GM18526 (cell line): ENCODE measurements around the gene PEX5.
A peak's percentile ranks its signal among the peaks of the same experiment; 100 is the strongest.

Experiments used
- POLR2A ChIP-seq: IDR thresholded peaks from 3 replicates; pipeline ENCODE4 v1.6.1; 2011; ENCODE audit not compliant: insufficient read length; ENCODE audit errors: extremely low read depth

PEX5 gene

DNA sequence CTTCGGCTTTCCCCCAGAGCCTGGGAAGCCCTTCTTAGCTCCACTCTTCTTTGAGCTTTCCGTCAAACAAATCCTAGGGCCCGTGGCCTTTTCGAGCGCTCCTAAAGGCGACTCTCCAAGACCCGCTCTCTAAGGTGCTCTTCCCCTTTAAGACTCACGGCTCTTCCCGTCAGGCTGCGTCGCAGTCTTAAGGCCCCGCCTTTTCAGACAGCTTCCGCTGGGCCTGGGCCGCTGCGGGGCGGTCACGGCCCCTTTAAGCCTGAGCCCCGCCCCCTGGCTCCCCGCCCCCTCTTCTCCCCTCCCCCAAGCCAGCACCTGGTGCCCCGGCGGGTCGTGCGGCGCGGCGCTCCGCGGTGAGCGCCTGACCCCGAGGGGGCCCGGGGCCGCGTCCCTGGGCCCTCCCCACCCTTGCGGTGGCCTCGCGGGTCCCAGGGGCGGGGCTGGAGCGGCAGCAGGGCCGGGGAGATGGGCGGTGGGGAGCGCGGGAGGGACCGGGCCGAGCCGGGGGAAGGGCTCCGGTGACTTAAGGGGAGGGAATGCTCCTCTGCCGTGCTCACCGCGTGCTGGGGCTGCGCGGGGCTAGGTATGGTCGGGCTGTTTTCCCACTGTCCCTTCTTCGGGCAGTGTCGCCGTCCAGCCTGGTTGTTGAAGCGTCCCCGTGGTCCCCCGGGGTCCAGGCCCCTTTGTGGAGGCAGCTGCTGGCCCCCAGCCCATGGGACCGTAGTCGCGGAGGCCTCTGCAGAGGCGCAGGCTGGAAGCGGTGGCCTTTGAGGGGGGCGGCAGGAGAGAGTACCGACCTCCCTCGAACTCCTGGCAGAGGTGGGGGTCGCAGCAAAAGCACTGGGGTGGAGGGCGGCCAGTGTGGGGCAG lies at the start of gene PEX5:
TSS of gene PEX5 (plus strand) at position 289 of the 870 bp plus-strand sequence. CDS start 692 bp downstream, outside the sequence.
- peak; percentile 60 for TF ChIP-seq POLR2A

DNA sequence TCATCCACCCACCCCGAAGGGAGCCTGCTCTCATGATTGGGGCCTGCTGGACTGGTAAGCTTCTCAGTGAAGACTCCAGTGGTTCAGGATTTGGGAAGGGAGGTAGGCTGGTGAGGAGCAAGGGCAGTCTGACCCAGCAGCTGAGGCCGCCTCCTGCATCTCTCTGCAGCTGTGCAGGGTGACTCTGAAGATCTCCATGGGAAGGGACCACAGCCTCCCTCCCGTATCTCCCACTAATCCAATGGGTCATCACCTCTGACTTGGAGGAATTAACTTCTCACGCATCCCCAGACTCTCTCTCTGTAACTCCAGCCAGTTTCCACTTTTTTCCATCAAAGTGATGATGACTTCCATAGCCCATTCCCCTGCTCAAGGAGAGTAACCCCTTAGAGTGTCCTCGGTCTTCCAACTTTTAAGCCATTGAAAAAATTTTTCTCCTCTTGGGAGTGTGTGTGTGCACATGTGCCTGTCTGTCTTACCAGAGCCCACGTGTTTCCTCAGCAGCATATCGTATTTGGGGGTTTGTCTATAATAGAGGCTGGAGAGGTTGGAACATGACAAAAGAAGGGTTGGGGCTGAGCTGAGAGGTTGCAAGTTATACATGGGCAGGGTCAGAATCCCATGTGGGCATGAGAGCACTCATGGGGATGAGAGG lies 48.0 kb upstream of the PEX5 start:
- no peak for TF ChIP-seq POLR2A

DNA sequence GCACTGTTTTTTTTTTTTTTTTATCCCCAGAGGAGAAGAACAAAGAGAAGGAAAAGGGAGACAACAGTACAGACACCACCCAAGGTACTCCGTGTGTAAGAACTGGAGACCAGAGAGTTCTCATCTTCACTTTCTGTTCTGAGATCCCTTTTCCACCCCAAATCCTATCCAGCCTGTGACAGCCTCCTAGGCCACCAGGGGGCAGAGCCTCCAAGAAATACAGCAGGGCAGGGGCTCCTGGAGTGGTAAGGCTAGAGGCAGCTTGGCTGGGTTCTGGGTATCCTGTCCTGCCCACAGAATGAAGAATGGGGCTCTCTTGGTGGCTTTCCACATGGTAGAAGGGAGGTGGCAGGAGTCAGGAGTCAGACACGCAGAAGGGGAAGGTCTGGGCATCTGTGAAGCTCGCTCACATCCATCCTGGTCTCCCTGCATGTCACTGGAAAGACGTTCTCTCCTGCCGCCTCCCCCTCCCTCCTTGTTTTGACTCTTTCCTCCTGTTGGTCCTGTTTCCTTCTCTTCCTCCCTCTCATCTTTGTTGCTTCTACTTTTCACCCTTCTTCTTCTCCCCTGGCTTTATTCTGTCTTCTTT lies 47.3 kb upstream of the PEX5 start:
- TF ChIP-seq POLR2A, result no peak

DNA sequence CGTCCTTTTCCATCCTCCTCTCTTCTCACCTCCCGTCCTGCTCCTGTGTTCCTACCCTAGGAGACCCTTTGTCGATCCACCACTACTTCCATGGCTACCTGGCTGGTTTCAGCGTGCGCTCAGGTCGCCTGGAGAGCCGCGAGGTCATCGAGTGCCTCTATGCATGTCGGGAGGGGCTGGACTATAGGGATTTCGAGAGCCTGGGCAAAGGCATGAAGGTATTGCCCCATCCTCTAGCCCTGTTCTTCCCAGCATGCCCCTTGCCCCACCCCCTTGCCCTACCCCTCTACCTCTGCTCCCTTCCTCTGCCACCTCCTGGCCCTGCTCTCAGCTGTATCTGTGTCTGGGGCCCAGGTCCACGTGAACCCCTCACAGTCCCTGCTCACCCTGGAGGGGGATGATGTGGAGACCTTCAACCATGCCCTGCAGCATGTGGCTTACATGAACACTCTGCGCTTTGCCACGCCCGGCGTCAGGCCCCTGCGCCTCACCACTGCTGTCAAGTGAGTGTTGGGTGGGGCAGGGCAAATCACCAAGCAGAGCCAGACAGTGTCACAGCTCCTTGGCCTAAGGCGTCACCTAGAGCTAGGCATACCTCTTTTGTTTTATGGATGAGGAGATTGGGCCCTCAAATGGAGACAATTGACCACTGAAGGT lies 46.5 kb upstream of the PEX5 start:
- TF ChIP-seq POLR2A, result no peak

DNA sequence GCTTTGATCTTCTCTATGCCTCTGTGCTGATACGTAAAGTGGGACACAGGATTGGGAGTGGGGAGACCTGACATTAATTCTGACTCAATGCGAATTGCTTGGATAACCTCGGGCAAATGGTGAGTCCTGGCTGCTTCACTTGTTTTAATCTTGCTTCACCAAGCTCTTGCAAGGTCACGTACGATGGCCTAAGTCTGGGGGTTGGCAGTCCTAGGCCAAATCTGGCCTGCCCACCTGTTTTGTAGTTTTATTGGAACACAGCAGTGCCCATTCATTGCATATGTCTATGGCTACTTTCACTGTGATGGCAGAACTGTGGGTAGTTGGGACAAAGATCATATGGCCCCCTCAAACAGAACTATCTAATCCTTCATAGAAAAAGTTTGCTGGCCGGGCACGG lies 45.9 kb upstream of the PEX5 start:
- no peak for TF ChIP-seq POLR2A

DNA sequence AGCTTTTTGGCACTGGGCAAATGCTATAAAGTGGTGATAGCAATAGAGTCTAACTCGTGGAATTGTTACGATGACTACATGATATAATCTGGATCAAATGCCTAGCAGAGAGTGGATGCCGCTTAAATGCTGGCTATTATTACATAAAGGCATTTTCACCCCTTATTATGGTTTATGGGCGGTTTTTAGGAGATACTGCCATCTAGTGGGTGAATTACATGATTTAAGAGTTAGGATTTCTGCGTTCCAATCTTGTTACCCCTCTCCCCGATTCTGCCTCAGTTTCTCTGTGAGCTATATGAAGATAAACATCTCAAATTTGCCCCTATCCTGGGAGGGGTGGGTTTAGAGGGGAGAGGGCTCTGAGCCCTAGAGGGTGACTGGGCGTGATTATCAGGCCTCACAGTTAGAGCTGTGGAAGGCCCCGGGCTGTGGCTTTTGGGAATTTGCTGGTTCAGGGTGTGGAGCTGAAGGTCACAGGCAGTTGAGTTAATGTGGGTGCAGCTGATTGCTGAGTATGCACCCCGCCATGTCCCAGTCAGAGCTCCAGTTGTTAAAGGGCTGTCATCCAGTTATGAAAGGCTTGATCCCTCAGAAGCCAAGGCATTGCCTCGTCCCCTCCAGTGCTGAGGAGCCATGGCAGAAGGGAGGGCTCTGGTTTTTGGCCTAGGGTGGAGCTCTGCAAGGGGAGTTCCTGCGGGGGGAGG lies 44.9 kb upstream of the PEX5 start:
- no peak for TF ChIP-seq POLR2A

DNA sequence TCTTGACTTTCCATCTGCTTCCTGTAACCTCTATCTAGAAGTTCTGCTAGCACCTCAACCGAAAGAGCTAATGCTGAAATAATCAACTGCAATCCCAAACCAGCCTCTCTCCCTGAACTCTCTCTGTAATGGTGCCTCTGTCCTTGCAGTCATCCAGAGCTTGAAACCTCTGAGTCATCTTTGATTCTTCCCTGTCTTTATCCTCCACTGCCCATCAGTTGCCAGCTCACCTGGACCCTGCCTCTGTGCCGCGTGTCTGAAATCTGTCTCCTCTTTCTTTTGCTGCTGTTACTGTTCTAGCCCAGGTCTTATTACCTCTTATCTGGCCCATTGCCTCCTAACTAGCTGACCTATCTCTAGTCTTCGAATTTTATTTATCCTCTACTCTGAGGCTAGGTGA lies 43.8 kb upstream of the PEX5 start:
- TF ChIP-seq POLR2A, result no peak

DNA sequence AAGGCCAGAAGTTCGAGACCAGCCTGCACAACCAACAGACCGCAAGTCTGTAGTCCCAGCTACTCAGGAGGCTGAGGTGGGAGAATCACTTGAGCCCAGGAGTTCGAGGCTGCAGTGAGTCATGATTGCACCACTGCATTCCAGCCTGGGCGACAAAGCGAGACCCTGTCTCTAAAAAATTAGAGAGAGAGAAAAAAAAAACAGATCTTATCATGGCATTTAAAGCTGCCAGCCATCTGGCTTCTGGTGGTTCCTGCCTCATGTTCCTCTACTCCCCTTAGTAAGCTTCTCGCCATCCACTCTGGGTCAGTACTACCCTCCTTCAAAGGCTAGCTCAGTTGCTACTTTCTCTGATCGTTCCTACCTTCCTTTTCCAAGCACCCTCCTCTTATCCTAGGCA lies 43.3 kb upstream of the PEX5 start:
- no peak for TF ChIP-seq POLR2A

DNA sequence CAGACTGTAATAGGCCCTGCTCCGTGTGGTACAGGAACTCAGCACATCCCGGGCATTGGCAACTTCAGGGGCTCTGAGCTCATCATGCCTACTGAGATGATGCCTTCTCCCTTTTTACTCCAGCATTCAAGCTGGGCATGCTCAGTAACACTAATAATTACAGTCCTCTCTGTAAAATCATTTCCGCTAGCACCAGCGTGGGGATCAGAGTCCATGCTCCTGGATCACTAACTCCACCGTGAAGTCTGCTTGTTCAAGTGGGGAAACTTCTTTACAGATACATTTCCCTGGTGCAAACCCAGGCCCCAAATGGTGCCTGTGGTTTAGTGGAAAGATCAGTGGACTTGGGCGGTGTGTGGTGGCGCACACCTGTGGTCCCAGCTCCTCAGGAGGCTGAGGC lies 42.6 kb upstream of the PEX5 start:
- TF ChIP-seq POLR2A, result no peak

DNA sequence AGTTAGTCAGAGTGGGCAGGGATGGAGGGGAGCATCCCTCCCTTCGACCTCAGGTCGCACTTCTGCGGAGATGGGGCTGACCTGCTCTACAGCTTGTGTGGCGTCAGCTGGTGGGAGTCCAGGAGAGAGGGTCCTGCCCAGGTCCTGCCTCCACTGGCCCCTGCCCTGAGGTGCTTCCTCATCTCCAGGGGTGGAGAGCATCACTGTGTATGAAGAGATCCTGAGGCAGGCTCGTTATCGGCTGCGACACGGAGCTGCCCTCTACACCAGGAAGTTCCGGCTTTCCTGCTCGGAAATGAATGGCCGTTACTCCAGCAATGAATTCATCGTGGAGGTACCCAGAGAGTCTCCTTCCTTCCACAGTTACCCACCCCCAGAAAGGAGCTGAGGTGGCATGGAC lies 39.1 kb upstream of the PEX5 start:
- TF ChIP-seq POLR2A, result no peak

DNA sequence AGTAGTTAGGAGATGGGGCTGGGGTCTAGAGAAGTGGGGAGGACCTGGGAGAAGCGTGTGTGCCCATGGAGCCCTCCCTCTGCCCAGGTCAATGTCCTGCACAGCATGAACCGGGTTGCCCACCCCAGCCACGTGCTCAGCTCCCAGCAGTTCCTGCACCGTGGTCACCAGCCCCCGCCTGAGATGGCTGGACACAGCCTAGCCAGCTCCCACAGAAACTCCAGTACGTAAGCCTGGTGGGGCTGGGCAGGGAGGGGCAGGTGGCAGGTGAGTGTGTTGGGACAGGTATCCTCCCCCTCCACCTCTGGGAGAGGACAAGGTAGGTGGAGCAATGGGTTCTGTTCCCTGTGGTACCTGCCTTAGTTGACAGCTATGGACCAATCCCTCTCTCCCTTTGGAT lies 38.6 kb upstream of the PEX5 start:
- no peak for TF ChIP-seq POLR2A

DNA sequence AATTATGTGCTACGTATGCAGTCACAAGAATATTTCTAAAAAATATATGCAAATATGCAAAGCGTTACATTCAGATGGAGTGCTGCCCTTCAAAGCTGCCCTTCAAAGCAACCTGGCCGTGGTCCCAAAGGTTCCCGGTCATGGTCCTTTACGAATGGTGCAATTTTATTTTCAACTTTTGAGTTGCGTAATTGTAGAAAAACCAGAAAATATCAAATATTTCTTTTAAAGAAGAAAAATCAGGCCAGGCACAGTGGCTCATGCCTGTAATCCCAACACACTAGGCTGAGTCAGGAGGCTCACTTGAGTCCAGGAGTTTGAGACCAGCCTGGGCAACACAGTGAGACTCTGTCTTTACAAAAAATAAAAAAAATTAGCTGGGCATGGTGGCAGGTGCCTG lies 38.0 kb upstream of the PEX5 start:
- TF ChIP-seq POLR2A, result no peak

DNA sequence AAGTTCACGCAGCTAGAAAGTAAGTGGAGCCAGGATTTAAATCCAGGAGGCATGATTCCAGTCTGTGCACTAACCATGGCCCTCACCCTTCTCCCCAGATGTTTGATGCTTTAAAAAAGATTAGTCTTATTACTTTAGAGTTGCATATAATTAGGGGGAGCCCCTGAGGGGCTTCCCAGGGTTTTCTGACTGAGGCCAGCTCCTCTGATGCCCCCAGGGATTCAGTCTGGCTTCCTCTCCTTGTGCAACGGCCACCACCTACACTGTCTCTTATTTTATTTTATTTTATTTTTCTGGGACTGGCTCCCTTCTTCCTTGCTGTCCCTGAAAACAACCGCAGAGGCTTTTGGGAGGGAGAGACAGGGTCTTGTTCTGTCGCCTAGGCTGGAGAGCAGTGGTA lies 36.7 kb upstream of the PEX5 start:
- no peak for TF ChIP-seq POLR2A

DNA sequence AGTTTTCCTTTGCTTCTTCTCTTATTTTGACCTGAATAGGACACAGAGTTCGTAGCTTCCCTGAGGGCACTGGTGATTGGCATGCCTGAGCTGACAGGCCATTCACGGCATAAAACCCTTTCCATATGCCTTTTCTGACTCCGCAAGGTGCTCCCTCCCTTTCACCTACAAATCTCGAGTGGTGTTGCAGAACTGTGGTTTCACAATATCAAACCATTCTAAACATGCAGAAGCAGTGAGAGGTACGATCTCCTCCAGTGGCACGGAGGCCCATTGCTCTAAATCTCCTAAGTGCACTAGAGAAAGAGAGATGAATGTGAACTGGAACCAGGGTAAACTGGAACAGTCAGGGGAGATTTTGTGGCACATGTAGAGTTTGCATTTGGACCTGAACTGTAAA lies 35.4 kb upstream of the PEX5 start:
- TF ChIP-seq POLR2A, result no peak

DNA sequence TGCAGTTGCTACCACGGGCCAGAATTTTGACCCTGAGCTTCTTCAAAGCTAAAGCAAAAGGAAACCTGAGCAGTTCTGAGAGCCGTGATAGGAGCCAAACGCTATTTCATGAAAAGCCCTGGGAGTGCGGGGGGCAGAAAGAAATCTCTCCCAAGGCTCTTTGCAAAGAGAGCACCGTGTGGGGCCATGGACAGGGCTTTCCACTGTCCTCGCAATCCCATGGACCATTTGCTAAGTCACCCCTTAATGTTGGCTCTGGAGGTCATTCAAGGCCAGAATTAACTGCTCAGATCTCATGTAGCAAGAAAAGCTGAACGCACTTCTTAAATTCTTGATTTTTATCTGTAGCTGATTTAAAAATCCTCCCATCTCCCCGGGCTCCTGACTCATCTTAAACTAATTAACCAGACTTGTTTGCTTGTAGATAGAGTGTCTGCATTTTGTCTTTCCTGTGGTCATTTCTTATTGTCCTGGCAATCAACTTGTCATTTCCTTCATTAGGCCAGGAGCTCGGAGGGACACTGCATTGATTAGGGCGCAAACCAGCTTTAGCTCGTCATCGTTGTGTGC lies 34.5 kb upstream of the PEX5 start:
- no peak for TF ChIP-seq POLR2A
